GM19025 (cell line): ENCODE measurements around the gene ZNF584.
A peak's percentile ranks its signal among the peaks of the same experiment; 100 is the strongest.
"Not testable (repeated sequence)": the region's sequence is repeated elsewhere in the genome, so short reads cannot be mapped to it uniquely, and the experiment has no call there.

Source experiments
- ATAC-seq: cut with Tn5 transposase; IDR thresholded peaks from one replicate; pipeline ENCODE4 v1.9.1; 2021; ENCODE audit warnings: mild to moderate bottlenecking, low read depth, moderate library complexity; ENCODE audit not compliant: unreplicated experiment

The ZNF584 gene

DNA sequence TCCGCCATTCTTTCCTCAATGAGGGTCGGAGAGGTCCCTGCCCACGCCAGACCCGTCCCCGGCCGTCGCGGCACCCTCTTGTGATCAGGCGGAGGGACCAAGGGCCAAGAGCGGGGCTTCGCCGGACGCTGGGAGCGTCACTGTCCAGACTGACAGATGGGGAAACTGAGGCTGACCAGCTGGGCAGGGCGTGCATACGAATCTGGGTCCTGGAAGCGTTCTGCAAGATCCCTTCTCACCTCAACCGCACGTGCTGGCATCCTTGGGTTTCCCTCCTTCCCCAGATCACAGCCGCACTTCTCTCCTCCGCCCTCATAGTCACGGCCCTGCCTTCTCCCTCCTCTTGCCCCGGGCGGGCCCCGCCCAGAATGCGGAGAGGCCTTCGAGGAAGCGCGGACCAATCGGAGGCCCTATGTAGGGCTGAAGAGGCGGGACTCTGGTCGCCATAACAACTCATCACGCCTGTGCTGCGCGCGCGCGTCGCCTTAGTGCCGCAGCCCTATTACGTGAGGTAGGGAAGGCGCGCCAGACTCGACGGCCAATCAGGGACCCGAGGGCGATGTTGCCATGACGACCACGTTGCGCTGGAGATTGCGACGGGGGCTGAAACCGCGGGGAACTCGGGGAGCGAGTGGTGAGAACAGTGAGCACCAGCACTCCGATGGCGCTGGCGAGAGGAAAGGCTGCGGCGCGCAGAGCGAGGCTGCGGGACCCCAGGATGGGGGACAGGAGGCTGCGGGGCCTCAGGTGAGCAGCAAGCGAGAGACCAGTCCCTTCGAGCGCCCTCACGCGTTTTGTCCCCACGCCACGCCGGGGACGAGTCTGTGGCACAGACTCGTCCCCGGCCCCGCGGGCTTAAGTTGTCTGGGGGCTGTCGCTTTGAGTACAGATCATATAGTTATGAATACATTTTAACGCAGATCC lies 7.3 kb upstream of the ZNF584 start:
- ATAC-seq, result peak; percentile 95

DNA sequence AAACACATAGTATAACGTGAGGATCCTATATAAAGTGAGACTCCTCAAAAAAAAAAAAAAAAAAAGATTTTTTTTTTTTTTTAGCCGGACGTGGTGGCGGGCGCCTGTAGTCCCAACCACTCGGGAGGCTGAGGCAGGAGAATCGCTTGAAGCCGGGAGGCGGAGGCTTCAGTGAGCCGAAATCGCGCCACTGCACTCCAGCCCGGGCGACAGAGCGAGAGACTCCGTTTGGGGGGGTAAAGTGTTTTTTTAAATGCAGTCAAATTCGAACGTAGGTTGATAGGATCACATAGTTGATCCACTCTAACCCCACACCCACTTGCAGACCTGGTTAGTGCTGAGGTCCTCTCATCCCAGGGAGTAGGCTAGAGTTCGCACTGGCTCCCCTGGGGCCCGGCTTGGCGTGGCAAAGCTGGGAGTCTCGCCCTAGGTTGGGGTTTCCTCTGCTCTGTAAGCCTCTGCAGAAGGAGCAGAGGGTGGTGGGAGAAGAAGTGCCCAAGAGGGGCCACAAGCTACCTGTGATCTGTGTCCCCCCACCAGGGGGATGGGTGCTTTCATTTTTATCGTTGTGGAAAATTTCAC lies 6.5 kb upstream of the ZNF584 start:
- no peak for ATAC-seq

DNA sequence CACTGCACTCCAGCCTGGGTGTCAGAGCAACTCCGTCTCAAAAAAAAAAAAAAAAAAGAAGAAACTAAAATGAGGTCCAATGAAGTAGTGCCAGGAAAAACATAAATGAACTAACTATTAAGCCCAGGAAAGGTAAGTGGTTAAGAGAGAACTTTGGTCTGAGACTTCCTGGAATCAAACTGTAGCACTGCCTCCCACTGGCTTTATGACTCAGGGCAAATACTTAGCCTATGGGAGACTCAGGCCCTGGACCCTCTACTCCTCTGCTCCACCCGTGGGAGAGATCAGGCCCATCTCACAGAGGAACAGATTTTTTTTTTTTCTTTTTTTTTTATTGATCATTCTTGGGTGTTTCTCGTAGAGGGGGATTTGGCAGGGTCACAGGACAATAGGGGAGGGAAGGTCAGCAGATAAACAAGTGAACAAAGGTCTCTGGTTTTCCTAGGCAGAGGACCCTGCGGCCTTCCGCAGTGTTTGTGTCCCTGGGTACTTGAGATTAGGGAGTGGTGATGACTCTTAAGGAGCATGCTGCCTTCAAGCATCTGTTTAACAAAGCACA lies 4.5 kb upstream of the ZNF584 start:
- ATAC-seq, result not testable (repeated sequence)

DNA sequence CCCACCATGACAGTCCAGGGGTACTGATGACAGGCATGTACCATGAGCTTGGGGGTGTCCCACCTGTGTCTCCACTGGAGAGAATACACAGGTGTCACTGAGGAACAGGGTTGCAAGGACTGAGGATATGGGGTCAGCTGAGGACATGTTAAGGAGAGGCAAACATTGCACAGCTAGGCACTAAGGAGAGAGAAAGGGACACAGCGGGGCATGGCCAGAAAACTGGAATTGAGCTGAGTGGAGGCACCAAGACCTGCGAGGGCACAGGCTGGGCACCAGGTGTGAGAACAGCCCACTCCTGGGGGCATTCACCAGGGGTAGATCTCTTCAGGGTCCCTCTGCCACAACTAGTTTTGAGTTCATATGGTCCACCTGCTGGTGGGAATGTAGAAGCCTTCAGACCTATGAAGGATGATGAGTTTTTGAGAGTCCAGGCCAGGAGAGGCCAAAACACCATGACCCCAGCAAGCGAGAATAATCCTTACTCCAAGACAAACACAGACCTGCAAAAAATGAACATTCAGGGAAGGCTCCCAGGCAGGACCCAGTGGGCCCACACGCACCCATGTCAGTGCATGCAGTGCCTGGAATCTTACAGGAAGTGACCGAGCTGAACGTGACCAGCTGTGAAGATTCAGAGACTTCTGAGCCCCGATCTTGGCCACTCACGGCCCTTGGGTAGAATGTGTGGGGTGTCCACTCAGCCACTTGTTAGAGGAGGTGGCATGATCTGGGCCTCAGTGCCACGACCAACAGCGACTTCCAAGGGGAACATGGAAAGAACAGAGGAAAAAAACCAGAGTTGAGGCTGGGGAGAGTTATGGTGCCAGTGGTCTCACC lies 1.4 kb upstream of the ZNF584 start:
- ATAC-seq, result no peak

DNA sequence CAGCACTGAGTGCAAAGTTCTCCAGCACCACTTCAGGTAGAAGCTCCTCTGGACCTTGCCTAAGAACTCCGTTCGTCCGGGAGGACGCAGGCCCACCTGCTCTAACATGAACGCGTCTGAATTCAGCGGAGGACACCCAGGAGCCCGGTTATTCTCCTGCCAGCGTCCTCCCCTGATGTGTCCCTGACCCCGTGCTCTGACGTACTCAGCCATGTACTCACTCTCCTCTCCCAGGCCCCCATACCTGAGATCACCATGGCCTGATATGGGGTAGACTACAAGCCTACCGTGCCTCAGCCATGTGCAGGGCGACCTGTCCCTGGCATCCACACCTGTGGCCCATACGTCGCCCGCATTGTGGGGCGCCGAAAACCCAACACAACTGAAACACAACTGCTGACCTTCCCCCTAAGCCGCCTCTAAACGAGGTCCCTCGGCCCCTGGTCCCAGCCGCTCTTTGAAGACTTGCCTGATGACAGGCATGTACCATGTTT lies 744 bp upstream of the ZNF584 start:
- ATAC-seq, result no peak

DNA sequence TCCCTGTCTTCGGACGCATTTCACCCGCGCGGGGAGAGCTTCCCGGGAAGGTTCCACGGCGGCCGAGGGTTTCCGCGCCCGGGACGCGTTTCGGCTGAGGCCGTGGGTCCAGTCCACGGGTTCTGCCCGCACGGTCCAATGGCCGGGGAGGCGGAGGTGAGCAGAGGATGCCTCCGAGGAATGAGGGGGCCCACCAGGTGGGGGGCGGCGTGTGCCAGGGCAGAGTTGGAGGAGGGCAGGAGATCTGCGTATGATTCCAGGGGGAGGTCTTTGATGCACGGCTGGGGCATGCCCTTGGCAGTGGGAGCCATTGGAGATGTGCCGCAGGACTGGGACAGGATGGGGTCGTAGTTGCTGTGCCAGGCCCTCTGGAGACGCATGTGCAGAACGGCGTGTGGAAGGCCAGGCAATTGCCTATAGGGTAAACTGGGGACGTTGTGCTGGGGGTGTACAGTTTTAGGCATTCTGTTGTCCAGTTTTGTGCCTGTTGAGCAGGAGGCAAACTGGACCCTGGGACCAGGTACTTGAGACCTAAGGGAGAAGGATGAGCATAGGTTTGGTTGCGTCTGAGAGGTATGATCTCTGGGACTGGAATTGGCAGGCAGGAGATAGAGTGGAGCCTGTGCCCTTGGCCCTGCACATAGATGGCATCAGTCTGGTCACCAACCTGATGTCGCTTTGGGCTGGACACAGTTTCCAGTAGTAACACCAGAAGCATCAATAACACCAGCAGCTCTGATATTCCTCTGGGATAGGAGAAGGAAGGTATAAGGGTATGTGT lies 751 bp downstream of the ZNF584 start:
- no peak for ATAC-seq

DNA sequence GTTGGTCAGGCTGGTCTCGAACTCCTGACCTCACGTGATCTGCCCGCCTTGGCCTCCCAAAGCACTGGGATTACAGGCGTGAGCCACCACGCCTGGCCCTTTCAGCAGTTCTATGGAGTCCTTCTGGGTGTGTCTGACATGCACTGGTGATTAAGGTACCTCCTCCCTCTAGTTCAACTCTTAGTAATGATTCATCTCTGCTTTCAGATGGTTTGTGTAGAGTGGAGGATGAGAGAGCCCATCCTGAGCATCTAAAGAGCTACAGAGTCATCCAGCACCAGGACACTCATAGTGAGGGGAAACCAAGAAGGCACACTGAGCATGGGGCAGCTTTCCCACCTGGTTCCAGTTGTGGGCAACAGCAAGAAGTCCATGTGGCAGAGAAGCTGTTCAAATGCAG lies 8.2 kb downstream of the ZNF584 start:
- ATAC-seq, result no peak

DNA sequence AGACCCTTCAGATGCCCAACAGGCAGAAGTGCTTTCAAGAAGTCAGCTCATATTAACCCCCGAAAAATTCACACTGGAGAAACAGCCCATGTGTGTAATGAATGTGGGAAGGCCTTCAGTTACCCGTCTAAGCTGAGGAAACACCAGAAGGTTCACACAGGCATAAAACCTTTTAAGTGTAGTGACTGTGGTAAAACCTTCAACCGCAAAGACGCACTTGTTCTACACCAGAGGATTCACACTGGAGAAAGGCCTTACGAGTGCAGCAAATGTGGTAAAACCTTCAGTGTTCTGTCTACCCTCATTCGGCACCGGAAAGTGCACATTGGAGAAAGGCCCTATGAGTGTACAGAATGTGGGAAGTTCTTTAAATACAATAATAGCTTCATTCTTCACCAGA lies 8.6 kb downstream of the ZNF584 start:
- no peak for ATAC-seq

DNA sequence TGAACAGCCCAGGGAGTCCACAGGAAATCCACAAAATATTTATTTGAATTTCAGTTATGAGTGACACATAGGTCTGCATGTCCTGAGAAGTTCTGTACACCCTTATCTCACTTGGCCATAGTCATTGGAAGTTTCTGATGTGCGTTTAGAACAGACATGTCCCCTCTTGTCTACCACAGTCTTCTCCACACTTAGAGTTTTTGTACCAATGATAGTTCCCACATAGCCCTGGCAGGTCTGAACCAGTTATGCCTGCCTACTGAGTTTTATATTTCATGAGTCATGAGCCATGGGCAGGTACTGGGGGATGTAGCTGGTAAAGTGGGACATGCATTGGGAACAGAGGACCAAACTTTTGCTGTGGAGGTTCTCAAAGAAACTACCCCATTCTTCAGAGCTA lies 20.2 kb downstream of the ZNF584 start:
- no peak for ATAC-seq

DNA sequence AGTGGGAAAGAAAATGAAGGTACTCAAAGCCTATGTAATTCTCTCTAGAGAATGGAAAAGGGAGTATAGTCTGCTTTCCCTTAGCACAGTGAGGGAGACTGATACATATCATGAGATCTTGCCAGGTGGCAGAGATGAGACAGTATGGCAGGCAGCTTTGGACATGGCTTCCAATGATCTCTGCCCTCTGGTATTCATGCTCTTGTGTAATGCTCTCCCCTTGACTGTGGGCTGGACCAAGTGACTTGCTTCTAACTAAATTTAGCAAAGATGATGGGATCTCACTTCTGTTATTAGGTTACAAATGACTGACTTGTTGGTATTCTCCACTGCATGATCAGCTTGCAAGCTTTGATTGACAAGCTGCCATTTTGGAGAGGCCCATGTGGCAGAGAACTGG lies 21.3 kb downstream of the ZNF584 start:
- ATAC-seq, result no peak

DNA sequence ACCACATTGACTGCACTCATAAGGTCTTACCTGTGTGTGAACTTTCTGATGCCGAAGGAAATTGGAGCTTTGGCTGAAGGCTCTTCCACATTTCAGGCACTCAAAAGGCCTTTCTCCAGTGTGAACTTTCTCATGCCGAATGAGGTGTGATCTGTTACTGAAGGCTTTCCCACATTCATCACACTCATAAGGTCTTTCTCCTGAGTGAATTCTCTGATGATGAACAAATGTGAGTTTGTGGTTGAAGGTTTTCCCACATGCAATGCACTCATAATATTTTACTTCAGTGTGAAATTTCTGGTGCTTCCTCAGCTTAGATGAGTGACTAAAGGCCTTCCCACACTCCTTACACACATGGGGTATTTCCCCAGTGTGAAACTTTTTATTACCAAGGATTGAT lies 25.8 kb downstream of the ZNF584 start:
- ATAC-seq, result no peak

DNA sequence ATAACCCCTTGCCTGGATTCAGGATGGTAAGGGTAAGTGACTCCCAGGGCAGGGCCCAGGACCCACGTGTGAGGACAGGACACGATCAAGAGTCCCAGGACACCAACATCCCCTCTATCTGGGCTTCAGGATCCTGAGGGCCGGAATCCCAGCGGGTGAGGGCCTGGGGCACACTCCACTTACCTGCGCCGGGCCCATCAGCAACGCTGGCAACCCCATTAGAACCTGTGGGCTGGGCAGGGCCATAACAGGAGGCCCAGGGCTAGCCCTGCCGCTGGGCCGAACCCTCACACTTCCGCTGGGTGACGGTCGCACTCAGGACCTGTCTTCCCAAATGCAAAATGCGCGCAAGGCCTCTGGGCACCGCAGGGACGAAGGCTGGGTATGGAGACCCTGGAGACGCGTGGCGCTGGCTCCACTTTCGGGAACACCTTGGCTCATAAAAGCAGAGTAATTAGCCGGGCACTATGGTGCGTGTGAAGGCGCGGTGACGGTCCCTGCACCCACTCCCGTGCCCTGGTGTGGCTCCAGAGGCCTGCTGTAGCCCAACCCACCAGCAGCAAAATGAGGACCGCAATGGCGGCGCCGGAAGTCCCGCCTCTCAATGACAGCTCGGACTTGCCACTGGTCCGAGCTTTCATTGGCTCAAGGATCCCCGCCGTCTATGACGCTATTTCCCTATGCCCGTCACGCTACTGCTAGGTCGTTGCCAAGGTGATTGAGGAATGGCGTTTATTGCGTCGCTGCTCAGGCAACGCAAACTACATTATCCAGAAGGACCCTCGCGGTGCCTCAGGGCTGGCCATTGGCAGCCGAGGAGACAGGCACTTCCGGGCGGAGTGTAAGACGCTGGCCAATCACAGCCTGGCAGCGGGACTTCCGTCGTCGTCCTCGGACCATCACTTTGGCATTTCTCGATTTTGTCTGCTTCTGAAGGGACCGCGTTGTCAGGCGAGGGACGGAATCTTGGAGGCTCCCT lies 31.4 kb downstream of the ZNF584 start, which contains the start of gene ZNF132:
Gene ZNF132 (minus strand): TSS at position 578 of the 979 bp plus-strand sequence. CDS start 332 bp downstream, at position 246.
- peak; percentile 95 for ATAC-seq

DNA sequence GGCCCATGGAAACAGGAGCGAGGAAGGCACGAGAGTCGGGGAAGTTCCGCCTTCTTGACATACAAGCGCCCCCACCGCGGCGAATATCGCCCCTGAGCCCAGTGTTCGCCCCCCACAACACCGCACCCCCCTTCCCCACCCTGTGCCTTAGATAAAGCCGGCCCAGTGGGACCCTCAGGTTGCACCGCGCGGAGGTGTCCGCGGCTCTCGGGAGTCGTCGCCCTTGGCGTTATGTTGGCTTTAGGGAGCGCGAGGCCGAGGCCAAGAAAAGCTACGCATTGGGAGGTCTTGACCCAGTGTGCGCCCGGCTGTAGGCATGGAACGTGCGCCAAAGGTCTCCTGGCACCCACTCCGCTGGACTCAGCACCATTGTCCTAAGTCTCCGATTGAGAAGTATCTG lies 32.1 kb downstream of the ZNF584 start:
- ATAC-seq, result no peak

DNA sequence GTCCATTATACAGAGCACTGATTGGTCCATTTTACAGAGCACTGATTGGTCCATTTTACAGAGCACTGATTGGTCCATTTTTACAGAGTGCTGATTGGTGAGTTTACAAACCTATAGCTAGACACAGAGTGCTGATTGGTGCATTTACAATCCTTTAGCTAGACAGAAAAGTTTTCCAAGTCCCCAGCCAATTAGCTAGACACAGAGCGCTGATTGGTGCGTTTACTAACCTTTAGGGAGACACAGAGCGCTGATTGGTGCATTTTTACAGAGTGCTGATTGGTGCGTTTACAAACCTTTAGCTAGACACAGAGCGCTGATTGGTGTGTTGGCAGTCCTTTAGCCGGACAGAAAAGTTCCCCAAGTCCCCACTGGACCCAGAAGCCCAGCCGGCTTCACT lies 34.5 kb downstream of the ZNF584 start:
- not testable (repeated sequence) for ATAC-seq

DNA sequence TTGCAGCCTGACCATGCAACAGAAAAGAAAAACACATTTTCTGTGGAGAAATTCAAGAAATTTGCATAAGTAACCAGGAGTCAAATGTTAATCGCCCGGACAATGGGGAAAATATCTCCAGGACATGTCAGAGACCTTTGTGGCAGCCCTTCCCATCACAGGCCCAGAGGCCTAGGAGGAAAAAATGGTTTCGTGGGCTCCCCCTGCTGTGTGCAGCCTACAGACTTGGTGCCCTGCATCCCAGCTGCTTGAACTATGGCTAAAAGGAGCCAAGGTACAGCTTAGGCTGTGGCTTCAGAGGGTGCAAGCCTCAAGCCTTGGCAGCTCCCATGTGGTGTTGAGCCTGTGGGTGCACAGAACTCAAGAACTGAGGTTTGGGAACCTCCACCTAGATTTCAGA lies 40.4 kb downstream of the ZNF584 start:
- not testable (repeated sequence) for ATAC-seq

DNA sequence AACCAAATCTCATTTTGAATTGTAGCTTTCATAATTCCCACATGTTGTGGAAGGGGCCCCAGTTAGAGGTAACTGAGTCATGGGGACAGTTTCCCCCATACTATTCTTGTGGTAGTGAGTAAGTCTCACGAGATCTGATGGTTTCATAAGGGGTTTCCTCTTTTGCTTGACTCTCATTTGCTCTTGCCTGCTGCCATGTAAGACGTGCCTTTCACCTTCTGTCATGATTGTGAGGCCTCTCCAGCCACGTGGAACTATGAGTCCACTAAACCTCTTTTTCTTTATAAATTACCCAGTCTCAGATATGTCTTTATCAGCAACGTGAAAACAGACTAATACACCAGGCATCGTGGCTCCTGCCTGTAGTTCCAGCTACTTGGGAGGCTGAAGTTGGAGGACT lies 41.5 kb downstream of the ZNF584 start:
- ATAC-seq, result not testable (repeated sequence)

DNA sequence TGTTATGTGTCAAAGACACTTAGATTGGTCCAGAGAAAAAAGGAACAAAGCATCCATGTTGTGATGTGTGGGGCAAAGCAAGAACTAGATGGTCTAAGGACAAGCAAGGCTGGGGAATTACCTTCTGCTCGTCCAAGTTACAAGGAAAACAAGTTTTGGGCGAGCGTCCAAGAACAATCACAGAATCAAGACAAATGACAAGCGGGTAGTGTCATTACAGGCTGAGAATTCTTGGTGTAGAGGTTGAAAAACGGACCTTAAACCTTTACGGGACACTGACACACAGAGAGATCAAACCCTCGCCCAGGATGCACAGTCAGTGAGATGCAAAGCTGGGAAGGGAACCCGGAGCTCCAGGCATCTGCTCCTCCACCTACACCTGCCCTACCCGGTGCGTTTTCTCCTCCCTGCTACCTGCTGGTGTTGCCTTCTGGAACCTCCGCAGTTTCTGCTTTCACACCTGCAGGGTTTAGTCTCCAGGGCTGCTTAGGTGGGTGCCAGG lies 42.5 kb downstream of the ZNF584 start:
- ATAC-seq, result no peak

DNA sequence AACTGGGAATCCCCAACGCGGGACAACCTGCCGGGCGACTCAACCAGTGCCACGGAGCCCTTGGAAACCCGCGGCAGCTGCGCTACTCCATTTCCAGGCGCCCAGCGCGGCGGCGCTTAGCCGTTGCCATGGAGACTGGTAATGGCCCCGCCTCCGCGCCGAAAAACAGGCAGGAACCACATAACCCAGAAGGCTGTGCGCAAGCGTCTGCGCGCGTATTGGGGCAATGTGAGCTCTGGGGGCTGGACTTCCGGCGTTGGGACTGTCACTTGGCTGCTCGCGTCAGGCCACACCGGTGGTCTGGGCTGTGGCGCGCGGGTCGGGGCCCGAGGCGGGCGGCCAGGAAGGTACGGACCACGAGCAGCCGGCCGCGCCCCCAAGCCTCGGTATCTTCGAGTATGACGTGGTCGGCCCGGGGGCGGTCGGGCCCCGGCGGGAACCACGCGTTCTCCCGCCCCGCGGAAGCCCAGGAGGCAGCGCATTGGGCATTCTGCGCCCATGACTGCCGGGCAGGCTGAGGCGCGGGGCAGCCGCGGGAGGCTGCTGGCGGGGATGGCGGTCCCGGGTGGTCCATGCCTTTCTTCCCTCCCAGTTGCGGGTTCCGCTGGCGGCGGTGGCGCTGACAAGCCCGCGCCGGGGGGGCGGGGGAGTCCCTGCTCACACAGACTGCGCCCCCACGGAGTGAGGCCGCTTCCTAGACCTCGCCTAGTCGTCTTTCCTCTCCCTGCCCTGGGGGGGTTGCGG lies 43.1 kb downstream of the ZNF584 start, which contains the start of gene ZNF324B:
Gene ZNF324B (plus strand): TSS at position 265 of the 744 bp plus-strand sequence. CDS start 2,080 bp downstream, outside the sequence.
- ATAC-seq, result peak; percentile 98
